Thyroid gland (tissue), 4 donors: ENCODE measurements around the gene KRT75. TPM values are rescaled to one million over a fixed set of nuclear protein-coding genes. Genes with fewer than 3 reads are reported as not detected.

Source experiments
- DNase-seq, 2 donors: peaks; one replicate each; pipeline ENCODE4 v3.0.0-alpha.2; 2019
- H3K27ac ChIP-seq, 3 donors: fragments of 200-600 bp; sonication (generic); 1 replicate in 2 of 3; 2 replicates in 1 of 3; pipeline ENCODE4 v1.5.1; 2016 to 2019; ENCODE audit warnings: mild to moderate bottlenecking in 1 of 3, moderate library complexity in 1 of 3
- H3K27me3 ChIP-seq: fragments of 200-600 bp; sonication (generic); one replicate; pipeline ENCODE4 v1.5.1; 2019
- H3K36me3 ChIP-seq, 2 donors: fragments of 200-600 bp; sonication (generic); one replicate each; pipeline ENCODE4 v1.5.1; 2016 to 2019
- H3K4me1 ChIP-seq, 2 donors: fragments of 200-600 bp; sonication (generic); one replicate each; pipeline ENCODE4 v1.5.1; 2017 to 2019
- H3K4me3 ChIP-seq, 3 donors: fragments of 200-600 bp; sonication (generic); replicated peaks in 1 of 3; 1 replicate in 2 of 3; 2 replicates in 1 of 3; pipeline ENCODE4 v1.5.1; 2016; ENCODE audit warnings: mild to moderate bottlenecking in 1 of 3
- H3K9me3 ChIP-seq: fragments of 200-600 bp; sonication (generic); one replicate; pipeline ENCODE4 v1.5.1; 2017
- CTCF ChIP-seq, 6 experiments: fragments of 200-600 bp in 3 of 6; fragments of 450-650 bp in 3 of 6; sonication (generic) in 3 of 6; IDR thresholded peaks; one replicate each; pipeline ENCODE4 v1.5.1; 2016 to 2019; ENCODE audit warnings: antibody characterized with exemption in 6 of 6, mild to moderate bottlenecking in 2 of 6, inconsistent platforms in 1 of 6, moderate library complexity in 1 of 6
- POLR2A ChIP-seq, 2 donors: fragments of 450-650 bp; IDR thresholded peaks; one replicate each; pipeline ENCODE4 v1.6.1; 2017; ENCODE audit warnings: antibody characterized with exemption in 2 of 2, mild to moderate bottlenecking in 2 of 2, moderate library complexity in 1 of 2
- WGBS, 2 donors: methylation state at CpG; one replicate each; pipeline ENCODE4 v1.1.5; 2017; 5-methylcytosine and 5-hydroxymethylcytosine counted together
- intact Hi-C: fragments of 100-400 bp; cut with DNase I; formaldehyde crosslinking; loops from one replicate; pipeline ENCODE4 v1.15.1; 2023
- total RNA-seq, 4 donors: library from RNA; depleted of rRNA; stranded (reverse); fragments of >200 nt; gene quantifications; one replicate each; pipeline ENCODE4 v1.2.3, GENCODE V29; 2016

The KRT75 gene
- total RNA-seq, 4 donors from 2014 or later: not detected

- no peaks in the 10 kb centered on the region for H3K36me3 ChIP-seq
- no peaks in the 10 kb centered on the region for H3K27me3 ChIP-seq
- no peaks in the 10 kb centered on the region for H3K4me1 ChIP-seq
- TF ChIP-seq CTCF (IDR thresholded peaks at IDR 0.05) (no peak), POLR2A (IDR thresholded peaks at IDR 0.05) (no peak)
- H3K9me3 ChIP-seq: no peaks in the 10 kb centered on the region
- intact Hi-C loops: no loop called here
- DNase-seq: no peak
- H3K4me3 ChIP-seq: no peak overlapping the region
- H3K27ac ChIP-seq: no peak overlapping the region
- WGBS, 2 donors: 85 to 95% methylated on average over 2 of the region's 2 CpGs
Measured at GRCh38 chr12:52426034-52426433, 8.1 kb downstream of the KRT75 start.

GRCh38 chr12:52425466-52425865, 8.7 kb downstream of the KRT75 start:
- Histone ChIP-seq H3K27me3 (no peaks in the 10 kb centered on the region), H3K4me1 (no peaks in the 10 kb centered on the region), H3K36me3 (no peaks in the 10 kb centered on the region), H3K4me3 (no peak overlapping the region), H3K9me3 (no peaks in the 10 kb centered on the region), H3K27ac (no peak overlapping the region)
- TF ChIP-seq CTCF (IDR thresholded peaks at IDR 0.05): no peak
- no peak for TF ChIP-seq POLR2A (IDR thresholded peaks at IDR 0.05)
- intact Hi-C loops: no loop called here
- DNase-seq: no peak
- WGBS, 2 donors: 82 to 97% methylated on average over 5 of the region's 5 CpGs

GRCh38 chr12:52423661-52424500, 10.3 kb downstream of the KRT75 start:
- no peak for TF ChIP-seq POLR2A (IDR thresholded peaks at IDR 0.05)
- no peak for TF ChIP-seq CTCF (IDR thresholded peaks at IDR 0.05)
- no peak overlapping the region for H3K27ac ChIP-seq
- intact Hi-C loops: no loop called here
- H3K36me3 ChIP-seq: no peaks in the 10 kb centered on the region
- no peaks in the 10 kb centered on the region for H3K4me1 ChIP-seq
- no peak overlapping the region for H3K4me3 ChIP-seq
- DNase-seq: no peak
- H3K9me3 ChIP-seq: no peaks in the 10 kb centered on the region
- WGBS, 2 donors: 67 to 75% methylated on average over 10 to 11 of the region's 11 CpGs
- H3K27me3 ChIP-seq: no peaks in the 10 kb centered on the region

- TF ChIP-seq CTCF (IDR thresholded peaks at IDR 0.05) (no peak), POLR2A (IDR thresholded peaks at IDR 0.05) (no peak)
- WGBS, 2 donors: 75 to 79% methylated on average over 6 of the region's 6 CpGs
- no peak overlapping the region for H3K27ac ChIP-seq
- no peaks in the 10 kb centered on the region for H3K27me3 ChIP-seq
- no peaks in the 10 kb centered on the region for H3K36me3 ChIP-seq
- DNase-seq: no peak
- no peaks in the 10 kb centered on the region for H3K4me1 ChIP-seq
- intact Hi-C loops: no loop called here
- H3K4me3 ChIP-seq: no peak overlapping the region
- no peaks in the 10 kb centered on the region for H3K9me3 ChIP-seq
Measured at GRCh38 chr12:52423035-52423434, 11.1 kb downstream of the KRT75 start.

GRCh38 chr12:52419656-52420055, 14.5 kb downstream of the KRT75 start:
- no peak for DNase-seq
- no peaks in the 10 kb centered on the region for H3K4me1 ChIP-seq
- H3K27ac ChIP-seq: no peak overlapping the region
- H3K9me3 ChIP-seq: no peaks in the 10 kb centered on the region
- no peaks in the 10 kb centered on the region for H3K36me3 ChIP-seq
- intact Hi-C loops: no loop called here
- H3K27me3 ChIP-seq: no peaks in the 10 kb centered on the region
- 71 to 89% methylated on average over 1 of the region's 1 CpG for WGBS, 2 donors
- TF ChIP-seq CTCF (IDR thresholded peaks at IDR 0.05) (no peak), POLR2A (IDR thresholded peaks at IDR 0.05) (no peak)
- H3K4me3 ChIP-seq: no peak overlapping the region
